Esophagus (tissue), 2 donors: ENCODE data around the gene CCIN. TPM values are rescaled to one million over a fixed set of nuclear protein-coding genes. Genes with fewer than 3 reads are reported as not detected.

Experiments used
- H3K27ac ChIP-seq, 2 donors: one replicate each; pipeline ENCODE4 v1.5.1; 2013; ENCODE audit warnings: low read depth in 2 of 2, mild to moderate bottlenecking in 2 of 2, inconsistent platforms in 1 of 2, low read length in 1 of 2, moderate library complexity in 1 of 2
- H3K27me3 ChIP-seq, 2 donors: one replicate each; pipeline ENCODE4 v1.6.1; 2013; ENCODE audit warnings: low read length in 2 of 2, control low read depth in 1 of 2, mild to moderate bottlenecking in 1 of 2; ENCODE audit not compliant: insufficient read depth in 2 of 2, control insufficient read depth in 1 of 2
- H3K36me3 ChIP-seq, 2 donors: one replicate each; pipeline ENCODE4 v1.6.1; 2013; ENCODE audit warnings: low read length in 1 of 2; ENCODE audit not compliant: control insufficient read depth in 2 of 2, insufficient read depth in 2 of 2
- H3K4me1 ChIP-seq, 2 donors: one replicate each; pipeline ENCODE4 v1.6.1; 2013; ENCODE audit warnings: low read length in 1 of 2; ENCODE audit not compliant: control insufficient read depth in 2 of 2, insufficient read depth in 2 of 2
- H3K4me3 ChIP-seq, 2 donors: one replicate each; pipeline ENCODE4 v1.5.1; 2013; ENCODE audit warnings: low read length in 2 of 2, mild to moderate bottlenecking in 2 of 2, low read depth in 1 of 2, moderate library complexity in 1 of 2
- H3K9me3 ChIP-seq, 2 donors: one replicate each; pipeline ENCODE4 v1.6.1; 2013; ENCODE audit warnings: mild to moderate bottlenecking in 2 of 2, low read depth in 1 of 2, low read length in 1 of 2, moderate library complexity in 1 of 2; ENCODE audit not compliant: control insufficient read depth in 2 of 2, insufficient read depth in 1 of 2
- WGBS, 2 donors: extraction: QIAGEN DNeasy Blood & Tissue Kit; methylation state at CpG; one replicate each; pipeline ENCODE4 v1.1.7; 2013; 5-methylcytosine and 5-hydroxymethylcytosine counted together
- polyA plus RNA-seq, 2 donors: library from polyadenylated mRNA; stranded (reverse); fragments of 200-250 nt; gene quantifications; one replicate each; pipeline ENCODE4 v1.2.3, GENCODE V29; 2013
- donor health status: healthy with polysubstance abuse.
- donor health status: Bipolar disorder and iron deficiency.

CCIN gene
- polyA plus RNA-seq, 2 donors = not detected

DNA sequence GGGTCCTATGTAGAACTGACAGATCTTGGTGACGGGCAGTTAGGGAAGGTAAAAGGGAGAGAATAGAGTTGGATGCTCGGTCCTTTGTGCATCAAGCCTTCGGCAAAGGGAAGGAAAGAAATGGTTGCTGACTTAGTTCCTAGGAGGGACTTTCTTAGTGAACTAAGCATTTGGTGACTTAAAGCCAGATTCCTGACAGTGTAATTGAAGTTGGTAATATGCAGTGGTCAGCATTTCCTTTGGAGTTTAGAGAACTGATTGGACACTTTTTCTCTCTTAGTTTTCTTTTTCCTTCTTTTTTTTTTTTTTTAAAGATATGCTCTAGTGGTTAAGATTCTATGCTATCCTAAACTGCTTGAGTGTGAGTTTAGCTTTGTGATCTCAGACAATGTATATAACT is 23.8 kb downstream of the CCIN start:
- 75 to 77% methylated on average over 3 of the region's 3 CpGs for WGBS, 2 donors
- H3K36me3 ChIP-seq = peaks cover 0 to 2% of the 10 kb centered on the region in 2 donors
- no peaks in the 10 kb centered on the region for H3K9me3 ChIP-seq
- no peaks in the 10 kb centered on the region for H3K27me3 ChIP-seq
- H3K4me1 ChIP-seq = peaks cover 4 to 8% of the 10 kb centered on the region in 2 donors
- H3K4me3 ChIP-seq = peak overlapping the region in 1 of 2 donors; percentile 98
- no peak overlapping the region for H3K27ac ChIP-seq

- no peaks in the 10 kb centered on the region for H3K27me3 ChIP-seq
- H3K4me1 ChIP-seq = peaks cover 4 to 8% of the 10 kb centered on the region in 2 donors
- H3K9me3 ChIP-seq = no peaks in the 10 kb centered on the region
- no peak overlapping the region for H3K4me3 ChIP-seq
- WGBS, 2 donors = 26 to 32% methylated on average over 4 of the region's 4 CpGs
- peak overlapping the region in 1 of 2 donors; percentile 18 for H3K27ac ChIP-seq
- H3K36me3 ChIP-seq = peaks cover 5% of the 10 kb centered on the region in 2 donors
Observed at GRCh38 chr9:36194326-36195000, 25.3 kb downstream of the CCIN start.

- Histone ChIP-seq H3K4me3 (no peak overlapping the region), H3K4me1 (no peaks in the 10 kb centered on the region), H3K9me3 (no peaks in the 10 kb centered on the region), H3K27me3 (no peaks in the 10 kb centered on the region), H3K36me3 (peaks cover 30 to 40% of the 10 kb centered on the region in 2 donors), H3K27ac (no peak overlapping the region)
- 87 to 89% methylated on average over 11 of the region's 11 CpGs for WGBS, 2 donors
Observed at GRCh38 chr9:36204906-36205547, 35.8 kb downstream of the CCIN start.

- no peak overlapping the region for H3K27ac ChIP-seq
- H3K36me3 ChIP-seq = peaks cover 26 to 48% of the 10 kb centered on the region in 2 donors
- no peaks in the 10 kb centered on the region for H3K27me3 ChIP-seq
Observed at GRCh38 chr9:36207016-36207415, 37.8 kb downstream of the CCIN start.

GRCh38 chr9:36207546-36208012 is 38.4 kb downstream of the CCIN start:
- peaks cover 3 to 4% of the 10 kb centered on the region in 2 donors for H3K4me1 ChIP-seq
- 26 to 50% methylated on average over 1 of the region's 1 CpG for WGBS, 2 donors
- no peaks in the 10 kb centered on the region for H3K9me3 ChIP-seq
- H3K27me3 ChIP-seq = no peaks in the 10 kb centered on the region
- H3K27ac ChIP-seq = no peak overlapping the region
- peaks cover 26 to 51% of the 10 kb centered on the region in 2 donors for H3K36me3 ChIP-seq
- no peak overlapping the region for H3K4me3 ChIP-seq

More at GRCh38 chr9:36207016-36207415, 37.8 kb downstream of the CCIN start:
- Histone ChIP-seq H3K9me3 (no peaks in the 10 kb centered on the region), H3K4me1 (peaks cover 3 to 4% of the 10 kb centered on the region in 2 donors), H3K4me3 (no peak overlapping the region)
- WGBS, 2 donors = 84 to 89% methylated on average over 4 of the region's 4 CpGs

DNA sequence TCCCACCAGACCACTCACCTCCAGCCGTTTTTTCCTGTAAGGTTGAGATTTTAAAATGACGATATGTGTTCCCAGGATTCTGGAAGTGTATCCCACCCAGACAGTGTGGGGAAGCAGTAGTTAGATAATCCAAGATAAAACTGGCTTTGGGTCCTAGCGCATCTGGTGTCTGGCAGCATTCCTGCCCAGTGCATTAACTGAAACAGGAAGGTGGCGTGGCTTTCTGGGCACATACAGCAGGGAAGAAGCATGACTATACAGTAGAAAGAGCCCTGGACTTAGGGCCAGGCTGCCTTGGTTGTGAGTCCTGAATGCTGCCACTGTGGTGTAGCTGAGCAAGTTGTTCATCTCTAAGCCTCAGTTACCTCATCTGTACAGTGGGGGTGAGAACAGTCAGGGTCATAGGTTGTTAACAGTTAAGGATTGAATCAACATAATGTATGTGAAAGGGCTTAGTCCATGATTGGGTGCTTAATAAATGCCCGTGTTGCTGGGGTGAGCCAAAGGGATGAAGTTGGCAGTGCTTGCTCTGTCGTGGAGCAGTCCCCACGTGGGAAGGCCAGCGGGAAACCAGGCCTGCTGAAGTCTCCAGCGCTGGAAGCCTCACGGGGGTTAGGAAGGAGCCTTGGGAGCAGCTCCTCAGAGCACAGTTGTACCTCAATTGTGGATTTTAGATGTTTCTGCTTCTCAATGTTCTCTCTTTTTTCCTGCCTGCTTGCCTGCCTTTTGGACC is 39.5 kb downstream of the CCIN start:
- Histone ChIP-seq H3K36me3 (peaks cover 31 to 58% of the 10 kb centered on the region in 2 donors), H3K4me1 (peaks cover 3 to 4% of the 10 kb centered on the region in 2 donors), H3K27me3 (no peaks in the 10 kb centered on the region), H3K4me3 (no peak overlapping the region), H3K9me3 (no peaks in the 10 kb centered on the region), H3K27ac (no peak overlapping the region)
- WGBS, 2 donors = 72 to 81% methylated on average over 10 of the region's 10 CpGs

DNA sequence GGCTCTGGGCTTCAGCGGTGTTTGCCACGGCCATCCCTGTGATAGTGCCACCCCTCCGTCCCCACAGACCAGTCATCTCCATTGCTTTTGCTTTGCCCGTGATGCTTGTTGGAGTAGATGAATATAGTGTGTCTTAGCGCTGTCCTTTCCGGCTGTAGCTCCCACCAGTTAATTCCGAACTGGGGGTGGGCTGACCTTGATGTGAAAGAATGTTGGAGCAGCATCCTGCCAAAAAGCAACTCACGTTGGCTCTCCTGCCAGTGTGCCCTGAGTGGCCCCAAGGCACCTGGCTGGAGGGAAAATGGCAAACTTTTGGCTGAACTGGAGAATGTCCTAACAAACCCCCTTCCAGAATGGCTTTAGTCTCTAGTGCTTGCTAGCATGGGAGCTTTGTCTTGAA is 41.5 kb downstream of the CCIN start:
- H3K27me3 ChIP-seq = no peaks in the 10 kb centered on the region
- no peak overlapping the region for H3K27ac ChIP-seq
- H3K36me3 ChIP-seq = peaks cover 22 to 44% of the 10 kb centered on the region in 2 donors
- H3K4me3 ChIP-seq = no peak overlapping the region
- peaks cover 3 to 4% of the 10 kb centered on the region in 2 donors for H3K4me1 ChIP-seq
- 78 to 81% methylated on average over 8 of the region's 8 CpGs for WGBS, 2 donors
- no peaks in the 10 kb centered on the region for H3K9me3 ChIP-seq

DNA sequence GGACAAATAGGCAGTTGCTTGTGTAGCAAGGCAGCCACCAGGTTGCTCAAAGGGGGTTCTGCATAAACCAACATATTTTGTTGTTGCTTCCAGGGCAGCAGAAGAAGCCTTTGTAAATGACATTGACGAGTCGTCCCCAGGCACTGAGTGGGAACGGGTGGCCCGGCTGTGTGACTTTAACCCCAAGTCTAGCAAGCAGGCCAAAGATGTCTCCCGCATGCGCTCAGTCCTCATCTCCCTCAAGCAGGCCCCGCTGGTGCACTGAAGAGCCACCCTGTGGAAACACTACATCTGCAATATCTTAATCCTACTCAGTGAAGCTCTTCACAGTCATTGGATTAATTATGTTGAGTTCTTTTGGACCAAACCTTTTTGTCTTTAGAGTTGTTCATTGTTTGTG is 42.3 kb downstream of the CCIN start:
- no peaks in the 10 kb centered on the region for H3K27me3 ChIP-seq
- peaks cover 18 to 44% of the 10 kb centered on the region in 2 donors for H3K36me3 ChIP-seq
- peaks cover 3 to 4% of the 10 kb centered on the region in 2 donors for H3K4me1 ChIP-seq
- H3K9me3 ChIP-seq = no peaks in the 10 kb centered on the region
- no peak overlapping the region for H3K27ac ChIP-seq
- H3K4me3 ChIP-seq = no peak overlapping the region
- 79 to 84% methylated on average over 7 of the region's 7 CpGs for WGBS, 2 donors

- Histone ChIP-seq H3K27me3 (no peaks in the 10 kb centered on the region), H3K27ac (no peak overlapping the region), H3K9me3 (no peaks in the 10 kb centered on the region), H3K4me1 (peaks cover 4 to 5% of the 10 kb centered on the region in 2 donors), H3K4me3 (no peak overlapping the region), H3K36me3 (peaks cover 26 to 40% of the 10 kb centered on the region in 2 donors)
- WGBS, 2 donors = 89 to 90% methylated on average over 4 of the region's 4 CpGs
Observed at GRCh38 chr9:36213387-36213786, 44.2 kb downstream of the CCIN start.
